Caco-2 (cell line): Measurements from ENCODE around the gene HIGD1B. TPM values are rescaled to one million over a fixed set of nuclear protein-coding genes. Genes with fewer than 3 reads are reported as not detected.

Experiments
- BruUV-seq: library from RNA; stranded (reverse); fragments of 400-500 nt; replicated peaks from 2 replicates; lab custom pipeline; 2021; lab: Mats Ljungman, UMichigan
- CTCF ChIA-PET: fragments of 300-600 bp; sonication (Branson Sonifier 250); formaldehyde crosslinking; loops from one replicate; lab custom pipeline; 2022; ENCODE audit warnings: antibody characterized with exemption; lab: Charles Lee
- POLR2A ChIA-PET: fragments of 300-600 bp; sonication (Branson Sonifier 250); formaldehyde crosslinking; loops from one replicate; lab custom pipeline; 2022; ENCODE audit warnings: antibody characterized with exemption; lab: Charles Lee
- DNase-seq, 2 experiments: peaks; one replicate each; pipeline versions ENCODE4 v3.0.0 to v3.0.0-alpha.2; 2020 to 2022
- H3K27me3 ChIP-seq: replicated peaks from 2 replicates; pipeline ENCODE4 v1.6.0; 2011; ENCODE audit warnings: low read length; ENCODE audit not compliant: control insufficient read depth, insufficient read depth
- H3K36me3 ChIP-seq: 2 replicates; pipeline ENCODE4 v1.5.1; 2011; ENCODE audit warnings: low read length; ENCODE audit not compliant: control insufficient read depth, insufficient read depth
- H3K4me1 ChIP-seq: fragments of 250-450 bp; sonication (Bioruptor Pico); 2 replicates; pipeline ENCODE4 v1.5.1; 2020; ENCODE audit warnings: mild to moderate bottlenecking
- H3K4me3 ChIP-seq: 2 replicates; pipeline ENCODE4 v1.5.1; 2011; ENCODE audit warnings: low read depth, mild to moderate bottlenecking, control low read depth, low read length
- H3K9me3 ChIP-seq: fragments of 250-450 bp; sonication (Bioruptor Pico); 2 replicates; pipeline ENCODE4 v1.5.1; 2020; ENCODE audit warnings: mild to moderate bottlenecking, moderate library complexity
- H3K27ac Mint-ChIP-seq: one replicate; pipeline ENCODE4 v1.8.0; 2022; ENCODE audit warnings: mixed read lengths; ENCODE audit not compliant: unreplicated experiment
- H3K27me3 Mint-ChIP-seq: one replicate; pipeline ENCODE4 v1.8.0; 2022; ENCODE audit warnings: mixed read lengths; ENCODE audit not compliant: insufficient read depth, unreplicated experiment
- H3K36me3 Mint-ChIP-seq: one replicate; pipeline ENCODE4 v1.8.0; 2022; ENCODE audit warnings: mild to moderate bottlenecking, mixed read lengths; ENCODE audit not compliant: insufficient read depth, unreplicated experiment
- H3K4me1 Mint-ChIP-seq: one replicate; pipeline ENCODE4 v1.8.0; 2022; ENCODE audit warnings: low read depth, mixed read lengths; ENCODE audit not compliant: unreplicated experiment
- H3K4me3 Mint-ChIP-seq: one replicate; pipeline ENCODE4 v1.8.0; 2022; ENCODE audit warnings: mild to moderate bottlenecking, moderate library complexity, mixed read lengths; ENCODE audit not compliant: unreplicated experiment
- H3K9me3 Mint-ChIP-seq: one replicate; pipeline ENCODE4 v1.8.0; 2022; ENCODE audit warnings: mixed read lengths; ENCODE audit not compliant: unreplicated experiment
- intact Hi-C: fragments of 100-400 bp; cut with micrococcal nuclease; formaldehyde crosslinking; loops from one replicate; pipeline ENCODE4 v1.10.0; 2022; ENCODE audit not compliant: unreplicated experiment
- total RNA-seq: library from RNA; stranded (reverse); gene quantifications from 2 replicates; pipeline ENCODE4 v1.2.3, GENCODE V29; 2022
- TF ChIP-seq, protein P1 (sequence below), 2 experiments: fragments of 200-600 bp in 1 of 2; IDR thresholded peaks; 1 replicate in 1 of 2; 2 replicates in 1 of 2; pipeline versions ENCODE4 v1.5.1 to v1.8.0; 2011 to 2022; ENCODE audit warnings: antibody characterized with exemption in 1 of 2, control low read depth in 1 of 2, inconsistent platforms in 1 of 2, low read depth in 1 of 2, low read length in 1 of 2, mild to moderate bottlenecking in 1 of 2, moderate library complexity in 1 of 2; ENCODE audit not compliant: insufficient read depth in 1 of 2, severe bottlenecking in 1 of 2, unreplicated experiment in 1 of 2

HIGD1B gene
- total RNA-seq, 1 experiment from 2014 or later, result not detected

DNA sequence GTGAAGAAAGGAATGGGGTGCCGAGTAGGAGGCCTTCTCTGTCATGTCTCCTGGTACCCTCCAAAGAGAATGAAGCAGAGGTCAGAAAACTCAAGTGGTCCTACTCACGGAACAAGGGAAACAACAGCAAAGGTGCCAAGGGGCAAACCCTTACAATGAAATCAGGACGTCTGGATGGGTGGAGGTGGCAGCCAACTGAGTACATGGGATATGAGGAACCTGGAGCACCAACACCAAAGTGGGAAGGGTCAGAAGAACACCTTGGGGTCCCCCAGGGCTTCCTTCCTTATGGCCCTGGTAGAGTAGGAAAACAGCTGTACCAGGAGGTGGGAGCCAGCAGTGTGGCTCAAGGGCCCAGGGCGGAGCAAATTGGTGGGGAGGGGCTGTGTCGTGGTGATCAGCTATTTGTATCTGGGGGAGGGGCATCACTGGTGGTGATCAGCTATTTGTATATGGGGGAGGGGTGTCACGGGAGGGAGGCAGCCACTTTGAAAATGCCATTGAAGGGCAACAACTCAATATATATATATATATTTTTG is 643 bp downstream of the HIGD1B start:
- BruUV-seq, result no TSS peak
- H3K36me3 Mint-ChIP-seq, result peaks cover 33% of the 10 kb centered on the region

DNA sequence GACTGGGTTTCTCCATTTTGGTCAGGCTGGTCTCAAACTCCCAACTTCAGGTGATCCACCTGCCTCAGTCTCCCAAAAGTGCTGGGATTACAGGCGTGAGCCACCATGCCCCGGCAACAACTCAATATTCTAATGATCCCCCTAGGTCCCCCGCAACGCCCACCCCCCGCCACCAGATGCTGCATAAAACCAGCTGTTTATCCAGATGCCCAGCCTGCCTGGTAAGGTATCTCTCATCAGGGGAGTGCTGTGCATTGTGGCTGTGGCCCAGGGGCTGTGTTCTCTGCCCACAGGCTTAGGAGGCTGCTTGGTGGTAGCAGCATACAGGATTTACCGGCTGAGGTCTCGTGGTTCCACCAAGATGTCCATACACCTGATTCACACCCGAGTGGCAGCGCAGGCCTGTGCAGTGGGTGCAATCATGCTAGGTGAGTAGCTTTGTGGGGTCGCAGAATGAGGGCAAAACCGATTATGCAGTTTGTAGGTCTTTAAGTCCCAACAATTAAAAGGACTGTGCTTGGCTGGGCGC is 1.3 kb downstream of the HIGD1B start:
- ChIA-PET POLR2A (no interaction called here), CTCF (interaction anchor here (0.9 kb wide), 1 partner anchor 70 kb away, joined by 3 read pairs; no protein-coding TSS in a partner anchor)
- H3K27me3 ChIP-seq, result no peaks in the 10 kb centered on the region
- no TSS peak for BruUV-seq
- H3K4me3 Mint-ChIP-seq, result no peak overlapping the region
- H3K9me3 Mint-ChIP-seq, result no peaks in the 10 kb centered on the region
- H3K27ac Mint-ChIP-seq, result no peak overlapping the region
- peaks cover 40% of the 10 kb centered on the region for H3K36me3 Mint-ChIP-seq
- no peaks in the 10 kb centered on the region for H3K4me1 Mint-ChIP-seq
- TF ChIP-seq, protein P1, sequence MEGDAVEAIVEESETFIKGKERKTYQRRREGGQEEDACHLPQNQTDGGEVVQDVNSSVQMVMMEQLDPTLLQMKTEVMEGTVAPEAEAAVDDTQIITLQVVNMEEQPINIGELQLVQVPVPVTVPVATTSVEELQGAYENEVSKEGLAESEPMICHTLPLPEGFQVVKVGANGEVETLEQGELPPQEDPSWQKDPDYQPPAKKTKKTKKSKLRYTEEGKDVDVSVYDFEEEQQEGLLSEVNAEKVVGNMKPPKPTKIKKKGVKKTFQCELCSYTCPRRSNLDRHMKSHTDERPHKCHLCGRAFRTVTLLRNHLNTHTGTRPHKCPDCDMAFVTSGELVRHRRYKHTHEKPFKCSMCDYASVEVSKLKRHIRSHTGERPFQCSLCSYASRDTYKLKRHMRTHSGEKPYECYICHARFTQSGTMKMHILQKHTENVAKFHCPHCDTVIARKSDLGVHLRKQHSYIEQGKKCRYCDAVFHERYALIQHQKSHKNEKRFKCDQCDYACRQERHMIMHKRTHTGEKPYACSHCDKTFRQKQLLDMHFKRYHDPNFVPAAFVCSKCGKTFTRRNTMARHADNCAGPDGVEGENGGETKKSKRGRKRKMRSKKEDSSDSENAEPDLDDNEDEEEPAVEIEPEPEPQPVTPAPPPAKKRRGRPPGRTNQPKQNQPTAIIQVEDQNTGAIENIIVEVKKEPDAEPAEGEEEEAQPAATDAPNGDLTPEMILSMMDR (IDR thresholded peaks at IDR 0.05; ENCODE audit: insufficient read depth in 1 of 2, low read depth in 1 of 2, low read length in 1 of 2, severe bottlenecking in 1 of 2, unreplicated experiment in 1 of 2), result no peak
- H3K4me3 ChIP-seq, result no peak overlapping the region
- no peaks in the 10 kb centered on the region for H3K9me3 ChIP-seq
- intact Hi-C loops, result no loop called here
- H3K27me3 Mint-ChIP-seq, result no peaks in the 10 kb centered on the region
- H3K4me1 ChIP-seq, result no peaks in the 10 kb centered on the region
- H3K36me3 ChIP-seq, result peaks cover 2% of the 10 kb centered on the region
- DNase-seq, result no peak

More for the DNA sequence above, 643 bp downstream of the HIGD1B start:
- Mint-ChIP-seq H3K27me3 (no peaks in the 10 kb centered on the region), H3K4me3 (no peak overlapping the region), H3K9me3 (no peaks in the 10 kb centered on the region), H3K27ac (no peak overlapping the region), H3K4me1 (no peaks in the 10 kb centered on the region)
- CTCF ChIA-PET, result interaction anchor here (0.9 to 1.4 kb wide), 2 partner anchors 70 to 73 kb away, joined by 3 to 6 read pairs; no protein-coding TSS in a partner anchor
- H3K36me3 ChIP-seq, result no peaks in the 10 kb centered on the region; the same call in 1 of the 2 replicates
- DNase-seq, result no peak
- H3K9me3 ChIP-seq, result no peaks in the 10 kb centered on the region
- no peaks in the 10 kb centered on the region for H3K4me1 ChIP-seq
- no peak overlapping the region for H3K4me3 ChIP-seq
- POLR2A ChIA-PET, result no interaction called here
- no peaks in the 10 kb centered on the region for H3K27me3 ChIP-seq
- TF ChIP-seq, protein P1 (IDR thresholded peaks at IDR 0.05; ENCODE audit: insufficient read depth in 1 of 2, low read depth in 1 of 2, low read length in 1 of 2, severe bottlenecking in 1 of 2, unreplicated experiment in 1 of 2), result no peak
- intact Hi-C loops, result no loop called here

- intact Hi-C loops, result no loop called here
Measured at GRCh38 chr17:44850025-44850424, 2.3 kb downstream of the HIGD1B start.

More at GRCh38 chr17:44850025-44850424, 2.3 kb downstream of the HIGD1B start:
- no peaks in the 10 kb centered on the region for H3K9me3 Mint-ChIP-seq
- H3K4me3 Mint-ChIP-seq, result no peak overlapping the region
- H3K4me1 Mint-ChIP-seq, result no peaks in the 10 kb centered on the region
- CTCF ChIA-PET, result no interaction called here
- no peaks in the 10 kb centered on the region for H3K4me1 ChIP-seq
- no TSS peak for BruUV-seq
- H3K27me3 Mint-ChIP-seq, result no peaks in the 10 kb centered on the region
- no peak overlapping the region for H3K27ac Mint-ChIP-seq
- no peak overlapping the region for H3K4me3 ChIP-seq
- H3K36me3 ChIP-seq, result peaks cover 2% of the 10 kb centered on the region
- H3K27me3 ChIP-seq, result no peaks in the 10 kb centered on the region
- H3K9me3 ChIP-seq, result no peaks in the 10 kb centered on the region
- POLR2A ChIA-PET, result no interaction called here
- peaks cover 50% of the 10 kb centered on the region for H3K36me3 Mint-ChIP-seq
- TF ChIP-seq, protein P1 (IDR thresholded peaks at IDR 0.05; ENCODE audit: insufficient read depth in 1 of 2, low read depth in 1 of 2, low read length in 1 of 2, severe bottlenecking in 1 of 2, unreplicated experiment in 1 of 2), result no peak
- no peak for DNase-seq
